H1 (cell line): ENCODE results near the gene INO80. TPM values are rescaled to one million over a fixed set of nuclear protein-coding genes. Genes with fewer than 3 reads are reported as not detected.

Experiments used
- CTCF ChIA-PET: fragments of 300-600 bp; sonication (Branson Sonifier 250); formaldehyde crosslinking; loops from one replicate; lab custom pipeline; 2021; ENCODE audit not compliant: partially characterized antibody; lab: Charles Lee
- POLR2A ChIA-PET: fragments of 300-600 bp; sonication (Branson Sonifier 250); formaldehyde crosslinking; loops from one replicate; lab custom pipeline; 2021; ENCODE audit warnings: inconsistent platforms; ENCODE audit not compliant: partially characterized antibody; lab: Charles Lee
- DNase-seq, 2 experiments: peaks; one replicate each; pipeline versions ENCODE4 v3.0.0 to v3.0.0-alpha.2; 2010 to 2022; ENCODE audit warnings: low spot score in 2 of 2, low read depth in 1 of 2, mixed read lengths in 1 of 2
- FAIRE-seq: peaks from 2 replicates; lab custom pipeline; 2011; peaks lifted over from hg19 to GRCh38; lab: Jason Lieb, UNC
- H2AFZ ChIP-seq: 2 replicates; pipeline ENCODE4 v1.8.1; 2012; ENCODE audit warnings: low read length, inconsistent platforms
- H2AK5ac ChIP-seq: 2 replicates; pipeline ENCODE4 v1.6.1; 2013; ENCODE audit warnings: low read depth, low read length
- H2BK120ac ChIP-seq: replicated peaks from 2 replicates; pipeline ENCODE3; 2013; ENCODE audit warnings: low read depth, low read length, inconsistent platforms
- H2BK12ac ChIP-seq: 2 replicates; pipeline ENCODE4 v1.6.1; 2013; ENCODE audit warnings: low read depth, low read length
- H2BK15ac ChIP-seq: 2 replicates; pipeline ENCODE4 v1.6.1; 2013; ENCODE audit warnings: low read length
- H2BK20ac ChIP-seq: 2 replicates; pipeline ENCODE4 v1.6.1; 2013; ENCODE audit warnings: low read length
- H2BK5ac ChIP-seq: 2 replicates; pipeline ENCODE4 v1.6.1; 2013; ENCODE audit warnings: low read depth, low read length
- H3K14ac ChIP-seq: 2 replicates; pipeline ENCODE4 v1.6.1; 2013; ENCODE audit warnings: inconsistent platforms; ENCODE audit not compliant: insufficient read length
- H3K18ac ChIP-seq: 2 replicates; pipeline ENCODE4 v1.6.1; 2013; ENCODE audit warnings: low read length; ENCODE audit errors: extremely low read depth
- H3K23ac ChIP-seq: 2 replicates; pipeline ENCODE4 v1.6.1; 2013; ENCODE audit warnings: inconsistent platforms; ENCODE audit not compliant: insufficient read length
- H3K23me2 ChIP-seq: 2 replicates; pipeline ENCODE4 v1.6.1; 2013; ENCODE audit warnings: low read depth, low read length
- H3K27ac ChIP-seq: 2 replicates; pipeline ENCODE4 v1.6.1; 2011; ENCODE audit warnings: low read depth, low read length, inconsistent platforms
- H3K27me3 ChIP-seq, 4 experiments: replicated peaks in 1 of 4; 1 replicate in 1 of 4; 2 replicates in 3 of 4; pipeline versions ENCODE4 v1.6.1 to v1.8.1; 2011 to 2013; ENCODE audit warnings: low read length in 3 of 4, mild to moderate bottlenecking in 3 of 4, inconsistent platforms in 2 of 4, mixed read lengths in 2 of 4, moderate library complexity in 1 of 4; ENCODE audit not compliant: control insufficient read depth in 3 of 4, insufficient read depth in 3 of 4; ENCODE audit errors: extremely low read depth in 1 of 4
- H3K36me3 ChIP-seq, 4 experiments: 2 replicates each; pipeline versions ENCODE4 v1.6.1 to v1.8.1; 2011 to 2013; ENCODE audit warnings: mild to moderate bottlenecking in 4 of 4, low read length in 3 of 4, moderate library complexity in 2 of 4, control low read depth in 1 of 4, inconsistent platforms in 1 of 4; ENCODE audit not compliant: insufficient read depth in 4 of 4, control insufficient read depth in 2 of 4
- H3K4ac ChIP-seq: replicated peaks from 2 replicates; pipeline ENCODE3; 2013; ENCODE audit warnings: low read length, low read depth, mixed read lengths, inconsistent platforms; ENCODE audit not compliant: insufficient read length
- H3K4me1 ChIP-seq, 4 experiments: replicated peaks in 1 of 4; 1 replicate in 1 of 4; 2 replicates in 3 of 4; pipeline versions ENCODE4 v1.6.1 to v1.8.1; 2011 to 2013; ENCODE audit warnings: low read length in 3 of 4, inconsistent platforms in 2 of 4, mixed read lengths in 1 of 4; ENCODE audit not compliant: insufficient read depth in 4 of 4, control insufficient read depth in 3 of 4
- H3K4me2 ChIP-seq, 2 experiments: 2 replicates each; pipeline versions ENCODE4 v1.6.1 to v1.8.1; 2011 to 2013; ENCODE audit warnings: low read depth in 2 of 2, low read length in 2 of 2, control low read depth in 1 of 2, inconsistent platforms in 1 of 2, mild to moderate bottlenecking in 1 of 2; ENCODE audit not compliant: insufficient read depth in 1 of 2
- H3K4me3 ChIP-seq, 4 experiments: fragments of 200-600, 300-600 bp in 1 of 4; sonication (generic), shearing (Covaris generic), sonication (Bioruptor Twin) in 1 of 4; 2 replicates each; pipeline versions ENCODE4 v1.5.1 to v1.8.1; 2011 to 2016; ENCODE audit warnings: low read length in 4 of 4, low read depth in 3 of 4, control low read depth in 2 of 4, inconsistent platforms in 2 of 4, mild to moderate bottlenecking in 2 of 4, mixed read lengths in 1 of 4, moderate library complexity in 1 of 4; ENCODE audit not compliant: insufficient read depth in 2 of 4; ENCODE audit errors: extremely low read depth in 1 of 4
- H3K56ac ChIP-seq: replicated peaks from 2 replicates; pipeline ENCODE3; 2013; ENCODE audit warnings: low read depth, mild to moderate bottlenecking, mixed read lengths, low read length, inconsistent platforms; ENCODE audit not compliant: insufficient read length
- H3K79me1 ChIP-seq: 2 replicates; pipeline ENCODE4 v1.6.1; 2013; ENCODE audit warnings: low read depth, low read length, control low read depth
- H3K79me2 ChIP-seq, 2 experiments: 2 replicates each; pipeline versions ENCODE4 v1.6.1 to v1.8.1; 2012 to 2013; ENCODE audit warnings: low read length in 2 of 2, mild to moderate bottlenecking in 2 of 2, inconsistent platforms in 1 of 2; ENCODE audit not compliant: insufficient read depth in 2 of 2, control insufficient read depth in 1 of 2
- H3K9ac ChIP-seq, 4 experiments: replicated peaks in 1 of 4; 1 replicate in 1 of 4; 2 replicates in 3 of 4; pipeline versions ENCODE4 v1.6.1 to v1.8.1; 2011 to 2013; ENCODE audit warnings: low read depth in 3 of 4, low read length in 3 of 4, control low read depth in 2 of 4, mild to moderate bottlenecking in 2 of 4, moderate library complexity in 2 of 4, inconsistent platforms in 1 of 4; ENCODE audit errors: extremely low read depth in 1 of 4
- H3K9me3 ChIP-seq, 2 experiments: 2 replicates each; pipeline versions ENCODE4 v1.6.1 to v1.8.1; 2012 to 2013; ENCODE audit warnings: mild to moderate bottlenecking in 2 of 2, moderate library complexity in 2 of 2, control low read depth in 1 of 2, inconsistent platforms in 1 of 2, low read depth in 1 of 2, low read length in 1 of 2, mixed read lengths in 1 of 2; ENCODE audit not compliant: insufficient read depth in 2 of 2
- H4K20me1 ChIP-seq, 2 experiments: replicated peaks in 1 of 2; 2 replicates each; pipeline versions ENCODE3 to v1.8.1; 2011 to 2013; ENCODE audit warnings: inconsistent platforms in 2 of 2, low read length in 2 of 2, mild to moderate bottlenecking in 1 of 2; ENCODE audit not compliant: insufficient read depth in 2 of 2, control insufficient read depth in 1 of 2
- H4K5ac ChIP-seq: 2 replicates; pipeline ENCODE4 v1.6.1; 2013; ENCODE audit warnings: low read length, low read depth, mixed read lengths, inconsistent platforms; ENCODE audit not compliant: insufficient read length
- H4K8ac ChIP-seq: 2 replicates; pipeline ENCODE4 v1.8.0; 2013; ENCODE audit warnings: mild to moderate bottlenecking, moderate library complexity, low read length, inconsistent platforms; ENCODE audit not compliant: insufficient read depth; ENCODE audit errors: extremely low read depth
- H4K91ac ChIP-seq: replicated peaks from 2 replicates; pipeline ENCODE3; 2013; ENCODE audit warnings: low read length, mixed read lengths, inconsistent platforms; ENCODE audit not compliant: insufficient read length
- BRCA1 ChIP-seq: IDR thresholded peaks from 2 replicates; pipeline ENCODE4 v1.6.1; 2012; ENCODE audit warnings: low read depth, low read length, improper control_type of control experiment
- CTBP2 ChIP-seq: IDR thresholded peaks from 2 replicates; pipeline ENCODE4 v1.7.0; 2011; ENCODE audit warnings: borderline replicate concordance, mild to moderate bottlenecking, moderate library complexity, mixed read lengths, low read length; ENCODE audit not compliant: insufficient read depth, insufficient read length
- JUND ChIP-seq: IDR thresholded peaks from 2 replicates; pipeline ENCODE4 v1.6.1; 2011; ENCODE audit warnings: mild to moderate bottlenecking, improper control_type of control experiment, low read length
- NRF1 ChIP-seq: IDR thresholded peaks from 2 replicates; pipeline ENCODE4 v1.6.1; 2011; ENCODE audit warnings: mild to moderate bottlenecking, low read depth, low read length, improper control_type of control experiment
- TCF12 ChIP-seq: IDR thresholded peaks from 2 replicates; pipeline ENCODE4 v1.6.1; 2011; ENCODE audit warnings: low read depth, mild to moderate bottlenecking, low read length
- TEAD4 ChIP-seq: IDR thresholded peaks from 2 replicates; pipeline ENCODE4 v1.6.1; 2012; ENCODE audit warnings: low read depth, low read length, inconsistent platforms, mixed read lengths
- WGBS, 2 experiments: shearing (Covaris generic) in 1 of 2; methylation state at CpG; one replicate each; pipeline versions ENCODE4 v1.1.6 to v1.1.7; 2013 to 2015; ENCODE audit warnings: low lambda C conversion rate in 2 of 2, mixed read lengths in 2 of 2, inconsistent platforms in 1 of 2, low coverage in 1 of 2, missing lambda C conversion rate in 1 of 2; ENCODE audit not compliant: insufficient replicate concordance in 2 of 2, insufficient coverage in 1 of 2, insufficient read length in 1 of 2; ENCODE audit errors: extremely low coverage in 1 of 2, missing lambda C conversion rate in 1 of 2; 5-methylcytosine and 5-hydroxymethylcytosine counted together
- polyA plus RNA-seq, 7 experiments: library from polyadenylated mRNA; depleted of rRNA in 3 of 7; stranded (reverse) in 5 of 7; unstranded in 2 of 7; fragments of >200 nt in 5 of 7; fragments of 200-250 nt in 2 of 7; gene quantifications; 1 replicate in 5 of 7; 2 replicates in 1 of 7; 4 replicates in 1 of 7; pipeline versions ENCODE4 v1.2.1 to v1.2.3, GENCODE V29; 2011 to 2013; ENCODE audit warnings: missing spikeins in 2 of 7, mixed read lengths in 2 of 7
- total RNA-seq: library from RNA; stranded (reverse); fragmentation: NEBNext Ultra II Directional; extraction: Animal tissue kit (Norgen Biotek cat#: 25700); gene quantifications from 2 replicates; pipeline ENCODE4 v1.2.1, GENCODE V29; 2021

Gene INO80
- total and polyA plus RNA-seq, 2 of the 8 experiments (the other 6 are each of a cell fraction or from before 2014, with no cell fraction given): 4.3 to 24.5 TPM

GRCh38 chr15:40974879-40975278 is 141.2 kb downstream of the INO80 start:
- Histone ChIP-seq H3K4ac (no peak overlapping the region), H2BK120ac (no peak overlapping the region), H3K4me3 (no peak overlapping the region), H3K18ac (no peak overlapping the region), H3K27ac (no peak overlapping the region), H3K9me3 (no peaks in the 10 kb centered on the region), H3K79me1 (no peaks in the 10 kb centered on the region), H2BK5ac (no peak overlapping the region), H2AFZ (no peak overlapping the region), H3K4me1 (peaks cover 0 to 2% (median 0%) of the 10 kb centered on the region in 4 experiments; a peak in 1 of 7 replicates), H3K23me2 (no peaks in the 10 kb centered on the region; the same call in 1 of the 2 replicates), H3K9ac (no peak overlapping the region), H3K14ac (no peak overlapping the region), H3K4me2 (no peak overlapping the region), H3K27me3 (no peaks in the 10 kb centered on the region), H3K36me3 (peaks cover 6 to 21% (median 17%) of the 10 kb centered on the region in 4 experiments; a peak in 6 of 8 replicates), H3K23ac (no peak overlapping the region), H3K79me2 (no peaks in the 10 kb centered on the region), H2BK15ac (no peak overlapping the region), H2BK12ac (no peak overlapping the region), H2BK20ac (no peak overlapping the region), H3K56ac (no peak overlapping the region), H4K20me1 (peaks cover 0 to 3% of the 10 kb centered on the region in 2 experiments), H2AK5ac (no peak overlapping the region), H4K91ac (no peak overlapping the region), H4K8ac (no peak overlapping the region), H4K5ac (no peak overlapping the region)
- 95% methylated on average over 4 of the region's 4 CpGs; no CpG with 5 or more reads in 1 of the 2 experiments for WGBS, 2 experiments
- FAIRE-seq (no peak), DNase-seq (no peak)
- POLR2A ChIA-PET: interaction anchor here (1.2 to 2.8 kb wide), 5 partner anchors 9 to 33 kb away, joined by 4 to 20 read pairs (median 7); partner anchors contain the start of gene CHAC1
- CTCF ChIA-PET: interaction anchor here (0.6 to 4.4 kb wide), 15 partner anchors 11 to 606 kb away, joined by 3 to 31 read pairs (median 4); partner anchors contain the start of gene CHAC1
- TF ChIP-seq CTBP2: no peak
- no peak for TF ChIP-seq TEAD4
- TF ChIP-seq TCF12: no peak
- no peak for TF ChIP-seq JUND
- TF ChIP-seq BRCA1: no peak
- TF ChIP-seq NRF1: no peak
